CD4-positive, alpha-beta memory T cell (primary cell): ENCODE measurements around the gene ACAA2. TPM values are rescaled to one million over a fixed set of nuclear protein-coding genes. Genes with fewer than 3 reads are reported as not detected.
A peak's percentile ranks its signal among the peaks of the same experiment; 100 is the strongest.
"Not testable (repeated sequence)": the region's sequence is repeated elsewhere in the genome, so short reads cannot be mapped to it uniquely, and the experiment has no call there.

Experiments
- CTCF ChIA-PET: fragments of 350-600 bp; sonication (Branson Sonifier 250); formaldehyde crosslinking; loops from one replicate; lab custom pipeline; 2021; ENCODE audit warnings: inconsistent platforms; ENCODE audit not compliant: partially characterized antibody; lab: Charles Lee
- POLR2A ChIA-PET: fragments of 350-600 bp; sonication (Branson Sonifier 250); formaldehyde crosslinking; loops from one replicate; lab custom pipeline; 2021; ENCODE audit not compliant: partially characterized antibody; lab: Charles Lee
- DNase-seq, 5 donors: peaks; one replicate each; pipeline versions ENCODE4 v3.0.0 to v3.0.0-alpha.2; 2020 to 2022; ENCODE audit warnings: mixed read lengths in 1 of 5
- H3K27ac ChIP-seq: one replicate; pipeline ENCODE4 v1.7.0; 2013; ENCODE audit warnings: low read depth, low read length
- H3K27me3 ChIP-seq: 2 replicates; pipeline ENCODE4 v1.7.0; 2013; ENCODE audit warnings: mild to moderate bottlenecking, low read length, moderate library complexity; ENCODE audit not compliant: insufficient read depth
- H3K36me3 ChIP-seq: 2 replicates; pipeline ENCODE4 v1.7.0; 2013; ENCODE audit warnings: mild to moderate bottlenecking, low read length, moderate library complexity; ENCODE audit not compliant: insufficient read depth
- H3K4me1 ChIP-seq: 2 replicates; pipeline ENCODE4 v1.7.0; 2013; ENCODE audit warnings: mild to moderate bottlenecking, low read length, moderate library complexity; ENCODE audit not compliant: insufficient read depth
- H3K4me3 ChIP-seq, 2 donors: one replicate each; pipeline ENCODE4 v1.7.0; 2013; ENCODE audit warnings: low read length in 2 of 2, mild to moderate bottlenecking in 1 of 2
- H3K9me3 ChIP-seq, 2 donors: one replicate each; pipeline ENCODE4 v1.7.0; 2013; ENCODE audit warnings: low read length in 2 of 2, control low read depth in 1 of 2; ENCODE audit not compliant: control insufficient read depth in 1 of 2
- H3K27ac Mint-ChIP-seq, 7 donors: one replicate each; pipeline ENCODE4 v1.8.0; 2020 to 2021; ENCODE audit warnings: mixed read lengths in 7 of 7, mild to moderate bottlenecking in 6 of 7, inconsistent platforms in 3 of 7, moderate library complexity in 3 of 7
- H3K27me3 Mint-ChIP-seq, 2 donors: one replicate each; pipeline ENCODE4 v1.8.0; 2020 to 2021; ENCODE audit warnings: mixed read lengths in 2 of 2
- H3K36me3 Mint-ChIP-seq, 2 donors: one replicate each; pipeline ENCODE4 v1.8.0; 2020 to 2021; ENCODE audit warnings: mixed read lengths in 2 of 2, inconsistent platforms in 1 of 2, mild to moderate bottlenecking in 1 of 2
- H3K4me1 Mint-ChIP-seq, 4 donors: one replicate each; pipeline ENCODE4 v1.8.0; 2020 to 2021; ENCODE audit warnings: mixed read lengths in 4 of 4, mild to moderate bottlenecking in 1 of 4
- H3K4me3 Mint-ChIP-seq, 8 donors: one replicate each; pipeline ENCODE4 v1.8.0; 2020 to 2021; ENCODE audit warnings: mixed read lengths in 8 of 8, mild to moderate bottlenecking in 7 of 8, moderate library complexity in 6 of 8, inconsistent platforms in 3 of 8
- H3K9me3 Mint-ChIP-seq, 8 donors: one replicate each; pipeline ENCODE4 v1.8.0; 2020 to 2021; ENCODE audit warnings: mixed read lengths in 8 of 8, mild to moderate bottlenecking in 5 of 8, inconsistent platforms in 3 of 8, moderate library complexity in 1 of 8
- intact Hi-C: fragments of 100-400 bp; cut with micrococcal nuclease; formaldehyde crosslinking; loops from one replicate; pipeline ENCODE4 v1.15.1; 2023
- polyA plus RNA-seq, 2 donors: library from polyadenylated mRNA; unstranded; fragments of 300-500 nt; fragmentation: Illumina TruSeq; gene quantifications; one replicate each; pipeline ENCODE4 v1.2.3, GENCODE V29; 2021
- total RNA-seq, 2 experiments: library from RNA; stranded (reverse); gene quantifications; one replicate each; pipeline ENCODE4 v1.2.3, GENCODE V29; 2021

ACAA2 gene
- total and polyA plus RNA-seq, 4 experiments from 2014 or later = 21.8 to 150 (median 44.1) TPM

- POLR2A ChIA-PET = interaction anchor here (1.0 to 1.6 kb wide), 3 partner anchors 24 to 31 kb away, joined by 3 to 10 read pairs (median 4); no protein-coding TSS in a partner anchor
- H3K4me1 Mint-ChIP-seq = peaks cover 30 to 59% (median 41%) of the 10 kb centered on the region in 4 donors
- H3K4me1 ChIP-seq = peaks cover 54% of the 10 kb centered on the region
- peak overlapping the region; percentile 48 to 91 (median 88) for H3K27ac Mint-ChIP-seq
- intact Hi-C loops = loop anchor here (2.0 kb wide), 1 partner anchor 32 kb away; no protein-coding TSS in a partner anchor
- H3K27ac ChIP-seq = peak overlapping the region; percentile 20
- H3K27me3 Mint-ChIP-seq = no peaks in the 10 kb centered on the region
- no peaks in the 10 kb centered on the region for H3K9me3 ChIP-seq
- peaks cover 26 to 48% of the 10 kb centered on the region in 2 donors for H3K36me3 Mint-ChIP-seq
- peak overlapping the region in 1 of 2 donors; percentile 42 for H3K4me3 ChIP-seq
- peaks cover 12% of the 10 kb centered on the region for H3K36me3 ChIP-seq
- no peaks in the 10 kb centered on the region for H3K9me3 Mint-ChIP-seq
- CTCF ChIA-PET = no interaction called here
- peak overlapping the region; percentile 67 to 90 (median 78) for H3K4me3 Mint-ChIP-seq
- no peaks in the 10 kb centered on the region for H3K27me3 ChIP-seq
- DNase-seq = peak in 1 of 5 donors; percentile 20
Observed at GRCh38 chr18:49788327-49788898, 24.9 kb downstream of the ACAA2 start.

GRCh38 chr18:49786019-49786720 lies 27.2 kb downstream of the ACAA2 start:
- Histone ChIP-seq H3K27me3 (no peaks in the 10 kb centered on the region), H3K27ac (no peak overlapping the region), H3K4me1 (peaks cover 54% of the 10 kb centered on the region), H3K36me3 (peaks cover 3% of the 10 kb centered on the region), H3K4me3 (no peak overlapping the region), H3K9me3 (no peaks in the 10 kb centered on the region)
- DNase-seq = peak in 4 of 5 donors; percentile 24 to 41 (median 30)
- peak overlapping the region in 7 of 8 donors; percentile 27 to 71 (median 58) for H3K4me3 Mint-ChIP-seq
- H3K4me1 Mint-ChIP-seq = peaks cover 30 to 59% (median 41%) of the 10 kb centered on the region in 4 donors
- peak overlapping the region in 2 of 7 donors; percentile 42 to 65 for H3K27ac Mint-ChIP-seq
- ChIA-PET POLR2A (no interaction called here), CTCF (no interaction called here)
- no peaks in the 10 kb centered on the region for H3K9me3 Mint-ChIP-seq
- intact Hi-C loops = loop anchor here (1.0 kb wide), 1 partner anchor 27 kb away; the partner anchor contains the start of gene ACAA2
- H3K36me3 Mint-ChIP-seq = peaks cover 33 to 46% of the 10 kb centered on the region in 2 donors
- no peaks in the 10 kb centered on the region for H3K27me3 Mint-ChIP-seq

GRCh38 chr18:49784427-49785185 lies 28.7 kb downstream of the ACAA2 start:
- DNase-seq = peak in 1 of 5 donors; percentile 43
- H3K4me1 Mint-ChIP-seq = peaks cover 30 to 55% (median 43%) of the 10 kb centered on the region in 4 donors
- peak overlapping the region in 3 of 8 donors; percentile 40 to 71 (median 53) for H3K4me3 Mint-ChIP-seq
- peaks cover 37 to 45% of the 10 kb centered on the region in 2 donors for H3K36me3 Mint-ChIP-seq
- no peak overlapping the region for H3K4me3 ChIP-seq
- ChIA-PET POLR2A (interaction anchor here (0.8 to 1.4 kb wide), 2 partner anchors 28 to 29 kb away, joined by 3 to 5 read pairs; partner anchors contain the start of gene ACAA2), CTCF (interaction anchor here (0.5 to 2.2 kb wide), 7 partner anchors 27 to 1062 kb away, joined by 3 to 10 read pairs (median 3); no protein-coding TSS in a partner anchor)
- intact Hi-C loops = no loop called here
- peaks cover 54% of the 10 kb centered on the region for H3K4me1 ChIP-seq
- no peaks in the 10 kb centered on the region for H3K9me3 ChIP-seq
- H3K27me3 Mint-ChIP-seq = no peaks in the 10 kb centered on the region
- no peaks in the 10 kb centered on the region for H3K27me3 ChIP-seq
- no peak overlapping the region for H3K27ac ChIP-seq
- H3K36me3 ChIP-seq = no peaks in the 10 kb centered on the region
- no peaks in the 10 kb centered on the region for H3K9me3 Mint-ChIP-seq
- peak overlapping the region in 5 of 7 donors; percentile 7 to 73 (median 25) for H3K27ac Mint-ChIP-seq

GRCh38 chr18:49783631-49784030 lies 29.7 kb downstream of the ACAA2 start:
- H3K27me3 Mint-ChIP-seq, H3K9me3 ChIP-seq, H3K4me3 ChIP-seq, H3K9me3 Mint-ChIP-seq, H3K36me3 ChIP-seq, H3K27ac ChIP-seq, intact Hi-C loops, H3K27ac Mint-ChIP-seq, DNase-seq, H3K27me3 ChIP-seq: not testable (repeated sequence)
- ChIA-PET CTCF (interaction anchor here (1.1 to 2.2 kb wide), 3 partner anchors 28 to 76 kb away, joined by 4 to 10 read pairs (median 10); no protein-coding TSS in a partner anchor), POLR2A (interaction anchor here (1.2 to 1.4 kb wide), 2 partner anchors 30 kb away, joined by 3 to 5 read pairs; partner anchors contain the start of gene ACAA2)
- peak overlapping the region in 1 of 8 donors; percentile 24 for H3K4me3 Mint-ChIP-seq
- H3K4me1 ChIP-seq = peaks cover 44% of the 10 kb centered on the region
- peaks cover 25 to 47% (median 36%) of the 10 kb centered on the region in 4 donors for H3K4me1 Mint-ChIP-seq
- H3K36me3 Mint-ChIP-seq = peaks cover 42 to 46% of the 10 kb centered on the region in 2 donors

GRCh38 chr18:49778826-49779465 lies 34.4 kb downstream of the ACAA2 start:
- H3K27me3 ChIP-seq = no peaks in the 10 kb centered on the region
- ChIA-PET CTCF (no interaction called here), POLR2A (no interaction called here)
- H3K4me3 Mint-ChIP-seq = no peak overlapping the region
- H3K27ac ChIP-seq = no peak overlapping the region
- no peak for DNase-seq
- no peaks in the 10 kb centered on the region for H3K4me1 ChIP-seq
- peaks cover 2 to 22% (median 18%) of the 10 kb centered on the region in 8 donors for H3K9me3 Mint-ChIP-seq
- intact Hi-C loops = no loop called here
- H3K9me3 ChIP-seq = no peaks in the 10 kb centered on the region
- no peaks in the 10 kb centered on the region for H3K27me3 Mint-ChIP-seq
- no peak overlapping the region for H3K4me3 ChIP-seq
- H3K36me3 ChIP-seq = no peaks in the 10 kb centered on the region
- H3K27ac Mint-ChIP-seq = no peak overlapping the region
- H3K4me1 Mint-ChIP-seq = peaks cover 1 to 5% (median 4%) of the 10 kb centered on the region in 4 donors
- peaks cover 48 to 61% of the 10 kb centered on the region in 2 donors for H3K36me3 Mint-ChIP-seq

DNA sequence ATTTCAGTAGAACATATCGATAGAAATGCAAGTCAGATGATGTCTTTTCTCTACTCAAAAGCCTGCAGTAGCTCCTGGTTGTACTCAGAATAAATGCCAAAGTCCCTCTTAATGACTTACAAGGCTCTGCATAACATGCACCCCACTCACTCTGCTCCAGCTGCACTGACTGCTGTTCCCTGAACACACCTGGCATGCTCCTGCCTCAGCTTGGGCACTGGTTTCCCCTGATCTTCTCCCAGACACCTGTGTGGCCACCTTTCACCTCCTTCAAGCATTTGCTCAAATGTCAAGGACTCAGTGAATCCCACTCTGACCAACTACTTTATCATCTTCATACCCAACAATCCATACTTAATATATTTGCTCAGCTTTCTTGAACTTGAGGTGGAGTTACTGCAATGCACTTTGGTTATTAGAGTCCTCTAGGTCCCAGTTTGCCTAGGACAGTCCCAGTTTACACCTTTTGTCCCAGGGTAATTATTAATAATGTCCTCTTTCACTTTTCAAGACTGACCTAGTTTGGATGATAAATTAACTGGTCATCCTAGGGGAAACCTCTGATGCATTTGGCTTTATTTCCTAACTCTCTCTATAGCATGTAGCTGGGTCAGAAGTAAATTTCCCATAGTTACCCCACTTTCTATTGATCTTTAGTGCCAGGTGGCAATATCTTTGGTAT lies 44.1 kb downstream of the ACAA2 start:
- H3K27me3 Mint-ChIP-seq = no peaks in the 10 kb centered on the region
- H3K27ac Mint-ChIP-seq = no peak overlapping the region
- intact Hi-C loops = no loop called here
- Histone ChIP-seq H3K36me3 (no peaks in the 10 kb centered on the region), H3K27me3 (no peaks in the 10 kb centered on the region), H3K4me3 (no peak overlapping the region), H3K4me1 (no peaks in the 10 kb centered on the region), H3K27ac (no peak overlapping the region), H3K9me3 (no peaks in the 10 kb centered on the region)
- no peak overlapping the region for H3K4me3 Mint-ChIP-seq
- CTCF ChIA-PET = interaction anchor here (0.6 kb wide), 1 partner anchor 20 kb away, joined by 3 read pairs; no protein-coding TSS in a partner anchor
- peaks cover 0 to 3% (median 1%) of the 10 kb centered on the region in 4 donors for H3K4me1 Mint-ChIP-seq
- no peaks in the 10 kb centered on the region for H3K9me3 Mint-ChIP-seq
- POLR2A ChIA-PET = no interaction called here
- DNase-seq = no peak
- no peaks in the 10 kb centered on the region for H3K36me3 Mint-ChIP-seq
